BE2C (cell line): ENCODE measurements around the gene HAGH.

Experiments
- DNase-seq: peaks from one replicate; pipeline ENCODE4 v3.0.0-alpha.2; 2020
- H3K27me3 ChIP-seq: fragments of 250-450 bp; sonication (Bioruptor Pico); 2 replicates; pipeline ENCODE4 v1.5.1; 2020; ENCODE audit warnings: mild to moderate bottlenecking
- H3K36me3 ChIP-seq: fragments of 250-450 bp; sonication (Bioruptor Pico); 2 replicates; pipeline ENCODE4 v1.5.1; 2020; ENCODE audit warnings: mild to moderate bottlenecking
- H3K4me1 ChIP-seq: fragments of 250-450 bp; sonication (Bioruptor Pico); 2 replicates; pipeline ENCODE4 v1.5.1; 2020
- H3K4me3 ChIP-seq: 2 replicates; pipeline ENCODE4 v1.5.1; 2011; ENCODE audit warnings: low read depth, low read length
- H3K9me3 ChIP-seq: fragments of 250-450 bp; sonication (Bioruptor Pico); 2 replicates; pipeline ENCODE4 v1.5.1; 2020
- CTCF ChIP-seq: IDR thresholded peaks from 2 replicates; pipeline ENCODE4 v1.5.1; 2012; ENCODE audit warnings: mild to moderate bottlenecking, low read depth, low read length

HAGH gene

GRCh38 chr16:1839554-1839953 lies 12.9 kb upstream of the HAGH start:
- TF ChIP-seq CTCF = no peak
- Histone ChIP-seq H3K4me1 (no peaks in the 10 kb centered on the region), H3K36me3 (no peaks in the 10 kb centered on the region), H3K27me3 (no peaks in the 10 kb centered on the region), H3K4me3 (no peak overlapping the region), H3K9me3 (no peaks in the 10 kb centered on the region)
- DNase-seq = no peak

GRCh38 chr16:1834096-1834495 lies 7.5 kb upstream of the HAGH start:
- Histone ChIP-seq H3K36me3 (peaks cover 7% of the 10 kb centered on the region), H3K27me3 (no peaks in the 10 kb centered on the region), H3K4me3 (no peak overlapping the region), H3K4me1 (peaks cover 2% of the 10 kb centered on the region; the same call in 1 of the 2 replicates), H3K9me3 (no peaks in the 10 kb centered on the region)
- DNase-seq = no peak
- TF ChIP-seq CTCF = no peak

GRCh38 chr16:1832838-1833454 lies 6.3 kb upstream of the HAGH start:
- Histone ChIP-seq H3K4me3 (no peak overlapping the region), H3K9me3 (no peaks in the 10 kb centered on the region), H3K27me3 (no peaks in the 10 kb centered on the region), H3K36me3 (peaks cover 10% of the 10 kb centered on the region), H3K4me1 (peaks cover 2% of the 10 kb centered on the region; the same call in 1 of the 2 replicates)
- no peak for TF ChIP-seq CTCF
- no peak for DNase-seq

DNA sequence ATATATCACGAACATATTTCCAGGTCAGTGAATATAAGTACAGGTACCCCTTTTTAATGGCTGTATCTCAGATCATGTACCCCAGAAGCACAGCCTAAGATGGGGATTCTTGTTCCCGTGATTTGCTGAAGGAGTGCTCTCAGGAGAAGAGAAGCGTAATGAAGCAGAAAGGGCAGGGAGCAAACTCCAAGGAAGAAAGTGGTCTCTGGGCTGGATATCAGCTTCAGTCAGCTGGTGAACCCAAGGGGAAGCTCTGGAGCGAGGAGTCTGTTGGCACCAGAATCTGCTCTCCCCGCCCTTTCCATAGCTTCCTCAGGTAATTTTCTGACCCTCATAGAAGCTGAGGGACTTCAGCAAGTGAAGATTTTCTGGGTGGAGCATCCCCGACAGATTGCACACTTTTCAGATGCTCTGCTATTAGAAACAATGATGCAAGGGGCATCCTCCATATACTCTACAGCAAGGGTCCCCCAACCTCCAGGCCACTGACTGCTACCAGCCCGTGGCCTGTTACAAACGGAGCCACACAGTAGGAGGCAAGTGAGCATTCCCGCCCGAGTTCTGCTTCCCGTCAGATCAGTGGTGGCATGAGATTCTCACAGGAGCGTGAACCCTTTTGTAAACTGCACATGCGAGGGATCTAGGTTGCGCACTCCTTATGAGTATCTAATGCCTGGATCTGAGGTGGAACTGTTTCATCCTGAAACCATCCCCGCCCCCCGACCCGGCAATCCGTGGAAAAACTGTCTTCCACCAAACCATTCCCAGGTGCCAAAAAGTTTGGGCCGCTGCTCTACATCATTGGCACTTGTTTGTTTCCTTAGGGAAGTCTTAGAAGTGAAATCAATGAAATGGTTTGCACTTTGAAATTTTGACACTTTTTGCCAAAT lies 4.8 kb upstream of the HAGH start:
- Histone ChIP-seq H3K27me3 (no peaks in the 10 kb centered on the region), H3K36me3 (peaks cover 10% of the 10 kb centered on the region), H3K9me3 (no peaks in the 10 kb centered on the region), H3K4me3 (no peak overlapping the region), H3K4me1 (peaks cover 2% of the 10 kb centered on the region; the same call in 1 of the 2 replicates)
- TF ChIP-seq CTCF = no peak
- DNase-seq = no peak

- peaks cover 2% of the 10 kb centered on the region; the same call in 1 of the 2 replicates for H3K4me1 ChIP-seq
- DNase-seq = no peak
- no peaks in the 10 kb centered on the region for H3K9me3 ChIP-seq
- no peak overlapping the region for H3K4me3 ChIP-seq
- H3K27me3 ChIP-seq = no peaks in the 10 kb centered on the region
- peaks cover 10% of the 10 kb centered on the region for H3K36me3 ChIP-seq
- no peak for TF ChIP-seq CTCF
These were observed 3.6 kb upstream of the HAGH start for GRCh38 chr16:1830213-1830612.
